CD4-positive, alpha-beta memory T cell (primary cell): Measurements from ENCODE around the gene PLEKHH2. TPM values are rescaled to one million over a fixed set of nuclear protein-coding genes. Genes with fewer than 3 reads are reported as not detected.

Experiments used
- CTCF ChIA-PET: fragments of 350-600 bp; sonication (Branson Sonifier 250); formaldehyde crosslinking; loops from one replicate; lab custom pipeline; 2021; ENCODE audit warnings: inconsistent platforms; ENCODE audit not compliant: partially characterized antibody; lab: Charles Lee
- POLR2A ChIA-PET: fragments of 350-600 bp; sonication (Branson Sonifier 250); formaldehyde crosslinking; loops from one replicate; lab custom pipeline; 2021; ENCODE audit not compliant: partially characterized antibody; lab: Charles Lee
- DNase-seq, 5 donors: peaks; one replicate each; pipeline versions ENCODE4 v3.0.0 to v3.0.0-alpha.2; 2020 to 2022; ENCODE audit warnings: mixed read lengths in 1 of 5
- H3K27ac ChIP-seq: one replicate; pipeline ENCODE4 v1.7.0; 2013; ENCODE audit warnings: low read depth, low read length
- H3K27me3 ChIP-seq: 2 replicates; pipeline ENCODE4 v1.7.0; 2013; ENCODE audit warnings: mild to moderate bottlenecking, low read length, moderate library complexity; ENCODE audit not compliant: insufficient read depth
- H3K36me3 ChIP-seq: 2 replicates; pipeline ENCODE4 v1.7.0; 2013; ENCODE audit warnings: mild to moderate bottlenecking, low read length, moderate library complexity; ENCODE audit not compliant: insufficient read depth
- H3K4me1 ChIP-seq: 2 replicates; pipeline ENCODE4 v1.7.0; 2013; ENCODE audit warnings: mild to moderate bottlenecking, low read length, moderate library complexity; ENCODE audit not compliant: insufficient read depth
- H3K4me3 ChIP-seq, 2 donors: one replicate each; pipeline ENCODE4 v1.7.0; 2013; ENCODE audit warnings: low read length in 2 of 2, mild to moderate bottlenecking in 1 of 2
- H3K9me3 ChIP-seq, 2 donors: one replicate each; pipeline ENCODE4 v1.7.0; 2013; ENCODE audit warnings: low read length in 2 of 2, control low read depth in 1 of 2; ENCODE audit not compliant: control insufficient read depth in 1 of 2
- H3K27ac Mint-ChIP-seq, 7 donors: one replicate each; pipeline ENCODE4 v1.8.0; 2020 to 2021; ENCODE audit warnings: mixed read lengths in 7 of 7, mild to moderate bottlenecking in 6 of 7, inconsistent platforms in 3 of 7, moderate library complexity in 3 of 7
- H3K27me3 Mint-ChIP-seq, 2 donors: one replicate each; pipeline ENCODE4 v1.8.0; 2020 to 2021; ENCODE audit warnings: mixed read lengths in 2 of 2
- H3K36me3 Mint-ChIP-seq, 2 donors: one replicate each; pipeline ENCODE4 v1.8.0; 2020 to 2021; ENCODE audit warnings: mixed read lengths in 2 of 2, inconsistent platforms in 1 of 2, mild to moderate bottlenecking in 1 of 2
- H3K4me1 Mint-ChIP-seq, 4 donors: one replicate each; pipeline ENCODE4 v1.8.0; 2020 to 2021; ENCODE audit warnings: mixed read lengths in 4 of 4, mild to moderate bottlenecking in 1 of 4
- H3K4me3 Mint-ChIP-seq, 8 donors: one replicate each; pipeline ENCODE4 v1.8.0; 2020 to 2021; ENCODE audit warnings: mixed read lengths in 8 of 8, mild to moderate bottlenecking in 7 of 8, moderate library complexity in 6 of 8, inconsistent platforms in 3 of 8
- H3K9me3 Mint-ChIP-seq, 8 donors: one replicate each; pipeline ENCODE4 v1.8.0; 2020 to 2021; ENCODE audit warnings: mixed read lengths in 8 of 8, mild to moderate bottlenecking in 5 of 8, inconsistent platforms in 3 of 8, moderate library complexity in 1 of 8
- intact Hi-C: fragments of 100-400 bp; cut with micrococcal nuclease; formaldehyde crosslinking; loops from one replicate; pipeline ENCODE4 v1.15.1; 2023
- polyA plus RNA-seq, 2 donors: library from polyadenylated mRNA; unstranded; fragments of 300-500 nt; fragmentation: Illumina TruSeq; gene quantifications; one replicate each; pipeline ENCODE4 v1.2.3, GENCODE V29; 2021
- total RNA-seq, 2 experiments: library from RNA; stranded (reverse); gene quantifications; one replicate each; pipeline ENCODE4 v1.2.3, GENCODE V29; 2021

Gene PLEKHH2
- total and polyA plus RNA-seq, 4 experiments from 2014 or later, result 1.2 TPM; not detected in 2

GRCh38 chr2:43810888-43811287, 173.8 kb downstream of the PLEKHH2 start:
- H3K27me3 Mint-ChIP-seq, result no peaks in the 10 kb centered on the region
- Histone ChIP-seq H3K4me3 (no peak overlapping the region), H3K27me3 (no peaks in the 10 kb centered on the region), H3K4me1 (no peaks in the 10 kb centered on the region), H3K36me3 (no peaks in the 10 kb centered on the region), H3K27ac (no peak overlapping the region), H3K9me3 (no peaks in the 10 kb centered on the region)
- H3K4me3 Mint-ChIP-seq, result no peak overlapping the region
- no peaks in the 10 kb centered on the region for H3K4me1 Mint-ChIP-seq
- peaks cover 0 to 2% (median 0%) of the 10 kb centered on the region in 8 donors for H3K9me3 Mint-ChIP-seq
- POLR2A ChIA-PET, result no interaction called here
- DNase-seq, result no peak
- peaks cover 3% of the 10 kb centered on the region in 2 donors for H3K36me3 Mint-ChIP-seq
- CTCF ChIA-PET, result no interaction called here
- H3K27ac Mint-ChIP-seq, result no peak overlapping the region
- intact Hi-C loops, result no loop called here

- H3K9me3 ChIP-seq, result no peaks in the 10 kb centered on the region
- no peaks in the 10 kb centered on the region for H3K27me3 ChIP-seq
- no peak overlapping the region for H3K4me3 ChIP-seq
- ChIA-PET CTCF (no interaction called here), POLR2A (no interaction called here)
- no peak for DNase-seq
- H3K4me1 ChIP-seq, result no peaks in the 10 kb centered on the region
- intact Hi-C loops, result no loop called here
- H3K4me1 Mint-ChIP-seq, result no peaks in the 10 kb centered on the region
- peaks cover 2 to 3% of the 10 kb centered on the region in 2 donors for H3K36me3 Mint-ChIP-seq
- H3K9me3 Mint-ChIP-seq, result peaks cover 0 to 3% (median 0%) of the 10 kb centered on the region in 8 donors
- no peaks in the 10 kb centered on the region for H3K36me3 ChIP-seq
- no peak overlapping the region for H3K4me3 Mint-ChIP-seq
- H3K27me3 Mint-ChIP-seq, result no peaks in the 10 kb centered on the region
- H3K27ac ChIP-seq, result no peak overlapping the region
- no peak overlapping the region for H3K27ac Mint-ChIP-seq
Measured at GRCh38 chr2:43812006-43812405, 174.9 kb downstream of the PLEKHH2 start.

GRCh38 chr2:43812947-43813346, 175.9 kb downstream of the PLEKHH2 start:
- Histone ChIP-seq H3K27ac (no peak overlapping the region), H3K36me3 (no peaks in the 10 kb centered on the region), H3K4me3 (no peak overlapping the region), H3K27me3 (no peaks in the 10 kb centered on the region), H3K4me1 (no peaks in the 10 kb centered on the region), H3K9me3 (no peaks in the 10 kb centered on the region)
- POLR2A ChIA-PET, result no interaction called here
- Mint-ChIP-seq H3K9me3 (peaks cover 0 to 3% (median 0%) of the 10 kb centered on the region in 8 donors), H3K27me3 (no peaks in the 10 kb centered on the region), H3K27ac (no peak overlapping the region), H3K4me1 (no peaks in the 10 kb centered on the region), H3K4me3 (no peak overlapping the region), H3K36me3 (peaks cover 2 to 3% of the 10 kb centered on the region in 2 donors)
- CTCF ChIA-PET, result no interaction called here
- no peak for DNase-seq
- intact Hi-C loops, result no loop called here

- Mint-ChIP-seq H3K4me1 (no peaks in the 10 kb centered on the region), H3K36me3 (peaks cover 2 to 3% of the 10 kb centered on the region in 2 donors), H3K27ac (no peak overlapping the region), H3K4me3 (no peak overlapping the region), H3K27me3 (no peaks in the 10 kb centered on the region), H3K9me3 (peaks cover 0 to 3% (median 0%) of the 10 kb centered on the region in 8 donors)
- intact Hi-C loops, result no loop called here
- Histone ChIP-seq H3K4me3 (no peak overlapping the region), H3K36me3 (no peaks in the 10 kb centered on the region), H3K9me3 (no peaks in the 10 kb centered on the region), H3K27me3 (no peaks in the 10 kb centered on the region), H3K4me1 (no peaks in the 10 kb centered on the region), H3K27ac (no peak overlapping the region)
- ChIA-PET POLR2A (no interaction called here), CTCF (no interaction called here)
- DNase-seq, result no peak
Measured at GRCh38 chr2:43814711-43815110, 177.7 kb downstream of the PLEKHH2 start.

Other genes starting within 250 kb of the PLEKHH2 start
- gene THADA, start 41.2 kb upstream of the PLEKHH2 start, total RNA-seq, result 10 to 100 TPM; 42.1 to 44.8 TPM
- 10 to 100 TPM; 20.3 to 23.4 TPM for gene THADA, start 41.2 kb upstream of the PLEKHH2 start, polyA plus RNA-seq
- not detected for gene C1GALT1C1L, start 39.2 kb downstream of the PLEKHH2 start, total RNA-seq
- not detected for gene C1GALT1C1L, start 39.2 kb downstream of the PLEKHH2 start, polyA plus RNA-seq
- gene DYNC2LI1, start 136.8 kb downstream of the PLEKHH2 start, total RNA-seq, result 1 to 10 TPM; 2.9 to 3.9 TPM
- gene DYNC2LI1, start 136.8 kb downstream of the PLEKHH2 start, polyA plus RNA-seq, result 1 to 10 TPM; 5.1 to 7.1 TPM
- gene ABCG5, start 201.6 kb downstream of the PLEKHH2 start, total RNA-seq, result not detected
- gene ABCG5, start 201.6 kb downstream of the PLEKHH2 start, polyA plus RNA-seq, result not detected
- not detected for gene ABCG8, start 201.7 kb downstream of the PLEKHH2 start, total RNA-seq
- under 1 TPM in 1 of 2 donors, not detected in 1; 0.10 TPM for gene ABCG8, start 201.7 kb downstream of the PLEKHH2 start, polyA plus RNA-seq